GM21515 (cell line): ENCODE data around the gene EXD3.
"Not testable (repeated sequence)": the region's sequence is repeated elsewhere in the genome, so short reads cannot be mapped to it uniquely, and the experiment has no call there.

Source experiments
- ATAC-seq: cut with Tn5 transposase; IDR thresholded peaks from one replicate; pipeline ENCODE4 v1.9.1; 2021; ENCODE audit not compliant: unreplicated experiment

EXD3 gene

GRCh38 chr9:137458194-137459151, 35.5 kb upstream of the EXD3 start:
- peak; percentile 9 for ATAC-seq

- ATAC-seq = no peak
These were observed 34.6 kb upstream of the EXD3 start for GRCh38 chr9:137457406-137458193.

GRCh38 chr9:137456864-137457405, 34.0 kb upstream of the EXD3 start:
- no peak for ATAC-seq

GRCh38 chr9:137456061-137456863, 33.3 kb upstream of the EXD3 start:
- ATAC-seq = no peak

GRCh38 chr9:137455359-137455991, 32.5 kb upstream of the EXD3 start:
- ATAC-seq = no peak

GRCh38 chr9:137454597-137455358, 31.8 kb upstream of the EXD3 start:
- ATAC-seq = no peak

GRCh38 chr9:137454145-137454596, 31.2 kb upstream of the EXD3 start:
- no peak for ATAC-seq

- peak; percentile 40 for ATAC-seq
These were observed 30.7 kb upstream of the EXD3 start for GRCh38 chr9:137453643-137454081.

- ATAC-seq = no peak
These were observed 30.0 kb upstream of the EXD3 start for GRCh38 chr9:137452761-137453642.

- no peak for ATAC-seq
These were observed 29.2 kb upstream of the EXD3 start for GRCh38 chr9:137452006-137452760.

GRCh38 chr9:137451264-137452005, 28.5 kb upstream of the EXD3 start:
- ATAC-seq = not testable (repeated sequence)

GRCh38 chr9:137450539-137451222, 27.7 kb upstream of the EXD3 start:
- ATAC-seq = not testable (repeated sequence)

GRCh38 chr9:137449931-137450538, 27.1 kb upstream of the EXD3 start:
- no peak for ATAC-seq

- ATAC-seq = no peak
These were observed 26.3 kb upstream of the EXD3 start for GRCh38 chr9:137449081-137449844.

- no peak for ATAC-seq
These were observed 25.6 kb upstream of the EXD3 start for GRCh38 chr9:137448602-137448962.
